HCT116 (cell line): ENCODE results near the gene BMX. TPM values are rescaled to one million over a fixed set of nuclear protein-coding genes. Genes with fewer than 3 reads are reported as not detected.

ENCODE experiments used
- ATAC-seq: fragments of 200-7000 bp; cut with Tn5 transposase; 2 replicates; pipeline ENCODE4 v1.9.1; 2020; ENCODE audit warnings: mild to moderate bottlenecking, moderate library complexity
- BruUV-seq: library from RNA; stranded (reverse); fragments of 400-500 nt; replicated peaks from 2 replicates; lab custom pipeline; 2021; lab: Mats Ljungman, UMichigan
- CTCF ChIA-PET: fragments of 300-600 bp; sonication (Branson Sonifier 250); formaldehyde crosslinking; loops from one replicate; lab custom pipeline; 2021; ENCODE audit warnings: antibody characterized with exemption; lab: Charles Lee
- POLR2A ChIA-PET: fragments of 300-600, 350-600 bp; sonication (Branson Sonifier 250); formaldehyde crosslinking; loops from one replicate; lab custom pipeline; 2021; ENCODE audit warnings: antibody characterized with exemption; lab: Charles Lee
- RAD21 ChIA-PET, 2 experiments: fragments of 300-600 bp; sonication (Branson Sonifier 250); formaldehyde crosslinking; loops; one replicate each; lab custom pipeline; 2023; ENCODE audit warnings: low total read pairs in 2 of 2; ENCODE audit not compliant: uncharacterized antibody in 2 of 2, unreplicated experiment in 2 of 2, low non-redundant PET in 1 of 2; lab: Charles Lee
- DNase-seq: peaks from one replicate; pipeline ENCODE4 v3.0.0-alpha.2; 2010; ENCODE audit warnings: low read depth, low spot score
- H2AFZ ChIP-seq: fragments of 200-600 bp; shearing (Covaris generic), sonication (generic); 2 replicates; pipeline ENCODE4 v1.6.1; 2017; ENCODE audit warnings: low read depth, mixed run types, mixed read lengths, antibody characterized with exemption, low read length; ENCODE audit not compliant: poor library complexity, severe bottlenecking
- H3K27ac ChIP-seq: 2 replicates; pipeline ENCODE4 v1.5.1; 2012; ENCODE audit warnings: low read depth, low read length
- H3K27me3 ChIP-seq: fragments of 200-600 bp; sonication (generic); 2 replicates; pipeline ENCODE4 v1.6.1; 2016; ENCODE audit warnings: mixed run types, low read length, mixed read lengths; ENCODE audit not compliant: insufficient read depth
- H3K36me3 ChIP-seq, 2 experiments: fragments of 200-500 bp in 1 of 2; fragments of 200-600 bp in 1 of 2; sonication (Bioruptor generic) in 1 of 2; sonication (generic) in 1 of 2; 2 replicates each; pipeline versions ENCODE4 v1.5.1 to v1.6.1; 2014 to 2016; ENCODE audit warnings: low read length in 2 of 2, inconsistent platforms in 1 of 2, mixed read lengths in 1 of 2, mixed run types in 1 of 2; ENCODE audit not compliant: insufficient read depth in 2 of 2, control insufficient read depth in 1 of 2
- H3K4me1 ChIP-seq, 2 experiments: fragments of 200-600 bp in 1 of 2; sonication (generic) in 1 of 2; 2 replicates each; pipeline versions ENCODE4 v1.5.1 to v1.6.1; 2012 to 2017; ENCODE audit warnings: low read length in 2 of 2, inconsistent platforms in 1 of 2, mild to moderate bottlenecking in 1 of 2, mixed read lengths in 1 of 2, mixed run types in 1 of 2, moderate library complexity in 1 of 2; ENCODE audit not compliant: insufficient read depth in 2 of 2, control insufficient read depth in 1 of 2
- H3K4me2 ChIP-seq: fragments of 200-600 bp; sonication (generic); 2 replicates; pipeline ENCODE4 v1.6.1; 2017; ENCODE audit warnings: mixed run types, low read length, mixed read lengths
- H3K4me3 ChIP-seq, 2 experiments: fragments of 200-600 bp in 1 of 2; sonication (generic) in 1 of 2; replicated peaks in 1 of 2; 2 replicates each; pipeline ENCODE4 v1.5.1; 2011 to 2016; ENCODE audit warnings: low read length in 2 of 2, control low read depth in 1 of 2, low read depth in 1 of 2, mild to moderate bottlenecking in 1 of 2, mixed read lengths in 1 of 2, mixed run types in 1 of 2
- H3K79me2 ChIP-seq: fragments of 200-600 bp; sonication (generic); 2 replicates; pipeline ENCODE4 v1.6.1; 2017; ENCODE audit warnings: mild to moderate bottlenecking, mixed run types, low read length, moderate library complexity, mixed read lengths; ENCODE audit not compliant: insufficient read depth
- H3K9ac ChIP-seq: fragments of 200-600 bp; sonication (generic); 2 replicates; pipeline ENCODE4 v1.6.1; 2016; ENCODE audit warnings: low read length, mixed read lengths
- H3K9me2 ChIP-seq: fragments of 200-600 bp; sonication (generic), shearing (Covaris generic); 2 replicates; pipeline ENCODE4 v1.6.1; 2017; ENCODE audit warnings: mixed run types, mild to moderate bottlenecking, moderate library complexity; ENCODE audit not compliant: insufficient read depth
- H3K9me3 ChIP-seq, 2 experiments: fragments of 200-500 bp in 1 of 2; fragments of 200-600 bp in 1 of 2; sonication (Bioruptor generic) in 1 of 2; sonication (generic) in 1 of 2; 2 replicates each; pipeline ENCODE4 v1.6.1; 2014 to 2017; ENCODE audit warnings: low read length in 2 of 2, mixed read lengths in 2 of 2, inconsistent platforms in 1 of 2, low read depth in 1 of 2, mild to moderate bottlenecking in 1 of 2, mixed run types in 1 of 2, moderate library complexity in 1 of 2; ENCODE audit not compliant: control insufficient read depth in 1 of 2, insufficient read depth in 1 of 2
- H4K20me1 ChIP-seq: fragments of 200-600 bp; sonication (generic), shearing (Covaris generic); 2 replicates; pipeline ENCODE4 v1.6.1; 2017; ENCODE audit warnings: mixed run types, mild to moderate bottlenecking, moderate library complexity; ENCODE audit not compliant: insufficient read depth
- FOSL1 ChIP-seq: IDR thresholded peaks from 2 replicates; pipeline ENCODE4 v1.6.1; 2012; ENCODE audit warnings: low read depth
- RAD21 ChIP-seq: IDR thresholded peaks from 2 replicates; pipeline ENCODE4 v1.6.1; 2012; ENCODE audit warnings: low read depth, mild to moderate bottlenecking
- REST ChIP-seq: IDR thresholded peaks from 2 replicates; pipeline ENCODE4 v1.6.1; 2012; ENCODE audit warnings: low read depth
- SP1 ChIP-seq: IDR thresholded peaks from 2 replicates; pipeline ENCODE4 v1.6.1; 2012; ENCODE audit warnings: low read depth
- TCF7L2 ChIP-seq: IDR thresholded peaks from 2 replicates; pipeline ENCODE4 v1.7.0; 2011; ENCODE audit warnings: borderline replicate concordance, inconsistent platforms; ENCODE audit not compliant: insufficient read depth, insufficient read length; ENCODE audit errors: extremely low read depth
- ZFX ChIP-seq: fragments of 450-650 bp; IDR thresholded peaks from 2 replicates; pipeline ENCODE4 v1.6.1; 2017
- intact Hi-C: fragments of 100-400 bp; cut with micrococcal nuclease; formaldehyde crosslinking; loops from 2 replicates; pipeline ENCODE4 v1.10.0; 2022
- total RNA-seq: library from RNA; stranded (reverse); gene quantifications from one replicate; pipeline ENCODE4 v1.2.1, GENCODE V29; 2021; ENCODE audit not compliant: unreplicated experiment
- TF ChIP-seq, protein P1 (sequence below), 3 experiments: fragments of 200-600 bp in 1 of 3; sonication (generic) in 1 of 3; IDR thresholded peaks in 2 of 3; conservative IDR thresholded peaks in 1 of 3; 2 replicates each; pipeline ENCODE4 v1.5.1; 2012 to 2017; ENCODE audit warnings: low read depth in 2 of 3, low read length in 2 of 3, antibody characterized with exemption in 1 of 3, borderline replicate concordance in 1 of 3, control low read depth in 1 of 3, mild to moderate bottlenecking in 1 of 3, mixed read lengths in 1 of 3, mixed run types in 1 of 3, moderate library complexity in 1 of 3; ENCODE audit not compliant: insufficient read depth in 1 of 3
- TF ChIP-seq, protein P2 (sequence below): IDR thresholded peaks from 2 replicates; pipeline ENCODE4 v1.6.1; 2012

The BMX gene
- total RNA-seq, 1 experiment from 2014 or later = not detected

GRCh38 chrX:15497865-15498264, 2.7 kb upstream of the BMX start:
- TF ChIP-seq SP1 (no peak), REST (no peak), FOSL1 (no peak), ZFX (no peak), TCF7L2 (no peak), RAD21 (peak; percentile 64)
- TF ChIP-seq, protein P1, sequence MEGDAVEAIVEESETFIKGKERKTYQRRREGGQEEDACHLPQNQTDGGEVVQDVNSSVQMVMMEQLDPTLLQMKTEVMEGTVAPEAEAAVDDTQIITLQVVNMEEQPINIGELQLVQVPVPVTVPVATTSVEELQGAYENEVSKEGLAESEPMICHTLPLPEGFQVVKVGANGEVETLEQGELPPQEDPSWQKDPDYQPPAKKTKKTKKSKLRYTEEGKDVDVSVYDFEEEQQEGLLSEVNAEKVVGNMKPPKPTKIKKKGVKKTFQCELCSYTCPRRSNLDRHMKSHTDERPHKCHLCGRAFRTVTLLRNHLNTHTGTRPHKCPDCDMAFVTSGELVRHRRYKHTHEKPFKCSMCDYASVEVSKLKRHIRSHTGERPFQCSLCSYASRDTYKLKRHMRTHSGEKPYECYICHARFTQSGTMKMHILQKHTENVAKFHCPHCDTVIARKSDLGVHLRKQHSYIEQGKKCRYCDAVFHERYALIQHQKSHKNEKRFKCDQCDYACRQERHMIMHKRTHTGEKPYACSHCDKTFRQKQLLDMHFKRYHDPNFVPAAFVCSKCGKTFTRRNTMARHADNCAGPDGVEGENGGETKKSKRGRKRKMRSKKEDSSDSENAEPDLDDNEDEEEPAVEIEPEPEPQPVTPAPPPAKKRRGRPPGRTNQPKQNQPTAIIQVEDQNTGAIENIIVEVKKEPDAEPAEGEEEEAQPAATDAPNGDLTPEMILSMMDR (IDR thresholded peaks at IDR 0.05 in 2 of 3, conservative IDR thresholded peaks at IDR 0.05 in 1 of 3; ENCODE audit: borderline replicate concordance in 1 of 3, insufficient read depth in 1 of 3, low read depth in 2 of 3, low read length in 2 of 3) = peak; percentile 36 to 67 (median 60); a peak in 5 of 6 replicates
- TF ChIP-seq, protein P2, sequence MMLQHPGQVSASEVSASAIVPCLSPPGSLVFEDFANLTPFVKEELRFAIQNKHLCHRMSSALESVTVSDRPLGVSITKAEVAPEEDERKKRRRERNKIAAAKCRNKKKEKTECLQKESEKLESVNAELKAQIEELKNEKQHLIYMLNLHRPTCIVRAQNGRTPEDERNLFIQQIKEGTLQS = no peak
- H3K27me3 ChIP-seq = no peaks in the 10 kb centered on the region
- no peak overlapping the region for H3K4me3 ChIP-seq
- no peak overlapping the region for H3K9ac ChIP-seq
- H3K9me2 ChIP-seq = no peaks in the 10 kb centered on the region
- BruUV-seq = no TSS peak
- H3K4me1 ChIP-seq = peaks cover 0 to 7% of the 10 kb centered on the region in 2 experiments; a peak in 1 of 4 replicates
- RAD21 ChIA-PET = no interaction called here
- no peaks in the 10 kb centered on the region for H4K20me1 ChIP-seq
- POLR2A ChIA-PET = no interaction called here
- intact Hi-C loops = loop anchor here (1.0 to 10.0 kb wide), 2 partner anchors 67 to 147 kb away; no protein-coding TSS in a partner anchor
- CTCF ChIA-PET = no interaction called here
- ATAC-seq (peak; percentile 33; the same call in 1 of the 2 replicates), DNase-seq (peak; percentile 22)
- H3K9me3 ChIP-seq = no peaks in the 10 kb centered on the region
- H3K79me2 ChIP-seq = no peaks in the 10 kb centered on the region
- H2AFZ ChIP-seq = no peak overlapping the region
- no peaks in the 10 kb centered on the region for H3K36me3 ChIP-seq
- no peak overlapping the region for H3K27ac ChIP-seq
- H3K4me2 ChIP-seq = no peak overlapping the region
